ENCODE results near the gene PDLIM1.
"Not testable (repeated sequence)": the region's sequence is repeated elsewhere in the genome, so short reads cannot be mapped to it uniquely, and the experiment has no call there.

PDLIM1 gene

GRCh38 chr10:95214369-95214768 is 76.4 kb downstream of the PDLIM1 start:
- TF ChIP-seq CTCF (IDR thresholded peaks at IDR 0.05; ENCODE audit: low read depth, low read length, missing control alignments): no peak
- H3K4me3 ChIP-seq (replicated peaks; ENCODE audit: low read depth, low read length): no peak overlapping the region
- DNase-seq (ENCODE audit: extremely low read depth, low read depth): no peak

DNA sequence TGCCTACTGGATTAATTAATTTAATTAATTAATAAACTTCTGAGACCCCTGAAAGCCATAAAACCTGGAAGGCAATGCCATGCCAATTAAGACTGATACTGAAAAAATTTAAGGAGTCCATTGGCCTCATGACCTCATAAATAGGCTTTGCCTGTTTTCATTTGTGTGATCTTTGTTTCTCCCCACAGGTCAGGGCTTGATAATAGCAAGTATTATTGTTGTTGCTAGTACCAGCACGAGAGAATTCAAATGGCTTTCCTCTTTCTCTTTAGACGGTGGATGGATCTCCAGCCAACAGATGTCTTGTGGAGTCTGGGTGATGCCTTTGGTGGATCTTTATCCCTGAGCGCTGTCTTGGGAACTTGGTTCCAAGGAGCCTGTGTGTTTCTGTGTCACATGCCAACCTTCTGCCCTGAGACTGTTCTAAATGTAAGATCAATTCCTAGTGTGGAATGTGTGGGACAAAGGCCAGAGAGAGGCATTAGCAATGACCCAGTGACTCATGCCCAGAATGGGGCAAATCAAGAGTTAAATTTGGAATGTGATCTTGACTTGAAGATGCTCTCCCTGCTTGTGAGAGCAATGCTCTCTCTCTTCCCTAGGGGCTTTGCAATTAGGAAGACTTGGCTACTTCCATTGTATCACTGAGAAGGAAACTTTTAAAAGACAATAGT is 79.1 kb downstream of the PDLIM1 start:
- no peak for TF ChIP-seq CTCF (IDR thresholded peaks at IDR 0.05; ENCODE audit: low read depth, low read length, missing control alignments)
- DNase-seq (ENCODE audit: extremely low read depth, low read depth): no peak
- no peak overlapping the region for H3K4me3 ChIP-seq (replicated peaks; ENCODE audit: low read depth, low read length)

DNA sequence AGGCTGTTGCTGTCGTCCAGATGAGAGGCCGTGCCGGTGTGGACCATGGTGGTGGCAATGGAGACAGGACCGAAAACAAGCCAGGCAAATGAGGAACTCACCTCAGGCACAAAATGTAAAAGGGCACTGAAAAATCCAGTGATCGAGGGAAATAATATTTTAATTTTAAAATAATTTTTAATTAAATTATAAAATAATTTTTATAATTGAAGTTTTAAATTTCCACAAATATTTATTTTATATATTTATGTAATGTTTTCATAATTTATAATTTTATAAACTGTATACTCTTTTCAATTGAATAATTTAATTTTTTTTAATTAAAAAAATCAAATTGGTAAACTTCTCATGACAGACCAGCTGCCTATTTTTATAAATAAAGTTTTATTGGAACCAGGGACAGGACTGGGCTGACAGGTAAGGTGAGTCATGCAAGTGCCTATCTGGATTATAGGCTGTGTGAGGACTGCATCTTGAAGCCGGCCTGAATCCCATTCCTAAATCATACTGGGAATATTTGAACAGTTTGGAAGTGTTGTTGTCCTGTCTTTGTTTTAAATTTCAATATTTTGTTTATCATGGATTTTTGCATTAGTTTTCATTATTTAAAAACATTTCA is 81.2 kb downstream of the PDLIM1 start:
- no peak for DNase-seq (ENCODE audit: extremely low read depth, low read depth)
- no peak overlapping the region for H3K4me3 ChIP-seq (replicated peaks; ENCODE audit: low read depth, low read length)
- TF ChIP-seq CTCF (IDR thresholded peaks at IDR 0.05; ENCODE audit: low read depth, low read length, missing control alignments): no peak

- no peak for DNase-seq (ENCODE audit: extremely low read depth, low read depth)
- peak; percentile 22 for TF ChIP-seq CTCF (IDR thresholded peaks at IDR 0.05; ENCODE audit: low read depth, low read length, missing control alignments)
- H3K4me3 ChIP-seq (replicated peaks; ENCODE audit: low read depth, low read length): no peak overlapping the region
These were observed 82.0 kb downstream of the PDLIM1 start for GRCh38 chr10:95208702-95209391.

DNA sequence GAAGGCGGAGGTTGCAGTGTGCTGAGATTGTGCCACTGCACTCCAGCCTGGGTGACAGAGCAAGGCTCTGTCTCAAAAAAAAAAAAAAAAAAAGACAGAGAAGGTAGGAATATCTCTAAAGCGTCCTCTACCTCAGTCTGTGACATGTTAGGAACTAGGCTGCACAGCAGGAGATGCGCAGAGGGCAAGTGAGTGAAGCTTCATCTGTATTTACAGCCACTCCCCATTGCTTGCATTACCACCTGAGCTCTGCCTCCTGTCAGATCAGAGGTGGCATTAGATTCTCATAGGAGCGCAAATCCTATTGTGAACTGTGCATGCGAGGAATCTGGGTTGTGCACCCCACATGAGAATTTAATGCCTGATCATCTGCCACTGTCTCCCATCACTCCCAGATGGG is 87.9 kb downstream of the PDLIM1 start:
- not testable (repeated sequence) for H3K4me3 ChIP-seq (replicated peaks; ENCODE audit: low read depth, low read length); DNase-seq (ENCODE audit: extremely low read depth, low read depth)

DNA sequence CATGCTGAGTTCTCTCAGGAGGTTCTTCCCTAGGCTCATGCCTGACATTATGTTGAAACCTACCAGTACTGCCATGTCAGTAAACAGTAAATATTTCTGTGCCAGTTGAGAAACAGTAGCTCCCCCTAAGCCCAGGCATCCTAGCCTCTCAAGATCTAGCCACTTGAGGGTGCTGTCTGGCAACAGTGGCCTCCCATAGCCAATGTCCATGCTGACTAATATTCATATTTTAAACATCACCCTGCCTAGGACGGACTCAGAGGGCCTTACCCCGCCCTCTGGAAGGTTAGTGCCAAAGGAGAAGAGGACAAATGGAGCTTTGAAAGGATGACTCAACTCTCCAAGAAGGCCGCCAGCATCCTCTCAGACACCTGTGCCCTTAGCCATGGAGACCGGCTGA is 89.1 kb downstream of the PDLIM1 start:
- no peak for DNase-seq (ENCODE audit: extremely low read depth, low read depth)
- peak; percentile 51 for TF ChIP-seq CTCF (IDR thresholded peaks at IDR 0.05; ENCODE audit: low read depth, low read length, missing control alignments)
- H3K4me3 ChIP-seq (replicated peaks; ENCODE audit: low read depth, low read length): no peak overlapping the region

DNA sequence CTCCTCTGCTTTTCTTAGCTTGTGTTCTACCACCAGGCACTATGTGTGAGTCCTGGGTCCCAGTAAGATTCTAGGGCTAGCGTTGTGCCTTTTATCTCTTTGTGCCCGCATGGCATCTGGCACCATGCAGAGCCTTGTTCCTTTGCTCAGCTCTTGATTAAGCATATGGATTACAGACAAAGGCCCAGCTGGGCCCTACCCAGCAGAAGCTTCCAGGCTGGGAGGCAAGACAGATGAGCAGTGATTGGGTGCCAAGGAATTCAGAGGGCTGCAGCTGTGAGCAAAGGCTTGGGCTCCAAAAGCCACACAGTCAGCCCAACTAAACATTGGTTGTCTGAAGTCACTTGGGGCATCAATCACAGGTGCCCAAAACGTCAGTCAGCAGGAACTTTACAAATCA is 94.8 kb downstream of the PDLIM1 start:
- TF ChIP-seq CTCF (IDR thresholded peaks at IDR 0.05; ENCODE audit: low read depth, low read length, missing control alignments): no peak
- DNase-seq (ENCODE audit: extremely low read depth, low read depth): no peak
- no peak overlapping the region for H3K4me3 ChIP-seq (replicated peaks; ENCODE audit: low read depth, low read length)

All from HFF-Myc (cell line).